HG03060 (cell line): ENCODE results near the gene ABCC11.

ENCODE experiments used
- ATAC-seq: cut with Tn5 transposase; IDR thresholded peaks from one replicate; pipeline ENCODE4 v1.9.1; 2021; ENCODE audit warnings: low read depth, moderate number of reproducible peaks; ENCODE audit not compliant: unreplicated experiment

ABCC11 gene

DNA sequence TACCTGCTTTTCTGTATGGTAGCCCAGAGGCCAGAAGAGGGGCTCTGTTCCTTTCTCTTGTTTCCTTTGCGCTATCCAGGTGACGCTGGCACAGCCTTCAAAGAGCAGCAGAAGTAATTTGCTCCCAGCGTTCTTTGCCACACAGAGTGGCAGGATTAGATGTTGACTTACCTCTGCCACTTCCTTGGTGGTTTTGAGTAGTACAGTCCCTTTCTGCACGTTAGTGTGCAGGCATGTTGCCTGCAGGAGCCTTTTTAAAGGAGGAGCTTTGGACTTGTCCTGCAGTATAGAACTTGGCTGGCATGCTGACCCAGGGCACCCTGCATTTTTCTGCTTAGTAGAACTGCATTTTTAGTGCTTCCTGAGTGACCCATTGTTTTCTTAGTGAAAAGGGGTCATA lies at the start of gene ABCC11:
TSS of gene ABCC11 (minus strand) at position 229 of the 400 bp plus-strand sequence. CDS start 15,618 bp downstream, outside the sequence.
- no peak for ATAC-seq

DNA sequence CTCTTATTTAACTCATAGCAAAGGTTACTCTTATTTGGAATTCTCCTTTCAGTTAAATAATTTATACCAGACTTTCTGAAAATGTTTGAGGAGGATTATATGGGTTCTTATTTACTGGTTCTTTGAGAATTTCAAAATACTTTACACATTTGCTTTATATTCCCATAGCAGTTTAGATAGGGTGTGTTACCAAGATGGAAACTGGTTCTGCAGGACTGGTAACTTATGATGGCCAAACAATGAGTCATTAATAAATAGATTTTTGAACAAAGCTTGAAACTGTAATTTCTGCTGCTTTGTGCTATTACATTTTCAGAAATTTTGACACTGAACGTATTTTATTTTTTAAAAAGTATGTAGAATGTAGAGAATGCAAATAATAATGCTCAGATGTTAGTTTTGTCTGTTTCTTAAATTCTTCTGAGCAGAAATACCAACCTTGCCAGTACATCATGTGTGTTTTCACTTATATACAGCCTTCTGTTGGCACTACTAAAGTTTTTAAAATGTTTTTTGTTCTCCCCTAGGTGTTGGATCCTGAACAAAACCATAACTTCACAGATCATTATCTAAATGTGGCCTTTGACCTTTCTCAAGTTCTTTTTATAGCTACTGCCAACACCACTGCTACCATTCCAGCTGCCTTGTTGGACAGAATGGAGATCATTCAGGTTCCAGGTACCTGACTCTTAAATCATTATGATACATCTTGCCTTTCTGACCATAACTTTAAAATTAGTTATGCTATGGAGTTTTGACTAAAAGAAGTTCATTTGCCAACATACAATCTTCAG lies 48.3 kb upstream of the ABCC11 start:
- ATAC-seq = no peak

DNA sequence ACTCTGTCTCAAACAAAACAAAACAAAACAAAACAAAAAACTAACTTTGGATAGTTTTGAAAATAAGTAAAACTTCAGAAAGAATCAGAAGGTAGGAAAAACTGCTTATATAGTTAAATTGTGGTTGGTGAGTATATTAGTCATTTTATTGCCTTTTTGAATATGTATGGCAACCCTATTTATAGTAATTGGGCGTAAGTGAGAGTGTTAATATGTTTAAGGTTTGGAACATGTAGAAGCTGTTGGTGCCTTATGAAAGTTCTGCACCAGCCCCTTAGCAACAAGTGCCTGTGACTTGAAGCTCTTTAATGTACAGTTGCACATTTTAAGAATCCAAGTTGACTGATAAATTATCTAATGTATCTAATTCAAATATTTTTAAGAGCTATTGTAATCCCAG lies 47.4 kb upstream of the ABCC11 start:
- ATAC-seq = no peak

- ATAC-seq = no peak
Observed at GRCh38 chr16:48292452-48292851, 45.1 kb upstream of the ABCC11 start.

DNA sequence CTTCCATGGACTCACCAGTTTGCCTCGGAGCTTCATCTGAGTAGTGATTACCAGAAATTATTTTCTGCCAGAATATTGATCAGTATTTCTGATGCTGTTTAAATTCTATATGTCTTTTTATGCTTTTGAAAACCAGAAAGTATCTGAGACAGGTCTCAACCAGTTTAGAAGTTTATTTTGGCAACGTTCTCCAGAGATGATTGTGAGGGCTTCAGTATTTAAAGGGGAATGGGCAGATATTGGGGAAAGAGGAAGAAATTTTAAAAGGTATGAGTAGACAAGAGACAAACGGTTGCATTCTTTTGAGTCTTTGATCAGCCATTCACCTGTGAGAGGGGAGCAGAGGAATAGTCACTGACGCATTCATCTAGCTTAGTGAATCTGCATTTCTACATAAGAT lies 44.4 kb upstream of the ABCC11 start:
- ATAC-seq = no peak

DNA sequence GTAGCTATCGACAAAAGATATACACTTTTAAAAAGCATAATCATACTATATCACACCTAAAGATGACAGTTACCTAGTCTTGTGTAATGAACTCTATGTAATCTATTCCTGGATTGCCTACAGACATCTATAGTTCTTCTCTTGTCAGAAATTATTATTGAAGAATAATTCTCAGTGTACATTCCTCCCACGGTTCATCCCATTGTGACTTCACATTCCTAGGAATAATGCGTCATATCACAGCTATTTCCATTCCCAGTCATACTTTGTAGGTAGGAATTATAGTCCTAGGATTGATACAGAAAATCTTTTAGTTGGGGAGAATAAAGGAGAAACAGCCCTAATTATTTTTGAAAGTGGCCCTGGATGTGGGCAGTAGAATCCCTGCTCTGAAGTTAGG lies 44.0 kb upstream of the ABCC11 start:
- no peak for ATAC-seq

- no peak for ATAC-seq
Observed at GRCh38 chr16:48287239-48287638, 39.9 kb upstream of the ABCC11 start.

GRCh38 chr16:48284772-48285409 lies 37.6 kb upstream of the ABCC11 start:
- no peak for ATAC-seq

DNA sequence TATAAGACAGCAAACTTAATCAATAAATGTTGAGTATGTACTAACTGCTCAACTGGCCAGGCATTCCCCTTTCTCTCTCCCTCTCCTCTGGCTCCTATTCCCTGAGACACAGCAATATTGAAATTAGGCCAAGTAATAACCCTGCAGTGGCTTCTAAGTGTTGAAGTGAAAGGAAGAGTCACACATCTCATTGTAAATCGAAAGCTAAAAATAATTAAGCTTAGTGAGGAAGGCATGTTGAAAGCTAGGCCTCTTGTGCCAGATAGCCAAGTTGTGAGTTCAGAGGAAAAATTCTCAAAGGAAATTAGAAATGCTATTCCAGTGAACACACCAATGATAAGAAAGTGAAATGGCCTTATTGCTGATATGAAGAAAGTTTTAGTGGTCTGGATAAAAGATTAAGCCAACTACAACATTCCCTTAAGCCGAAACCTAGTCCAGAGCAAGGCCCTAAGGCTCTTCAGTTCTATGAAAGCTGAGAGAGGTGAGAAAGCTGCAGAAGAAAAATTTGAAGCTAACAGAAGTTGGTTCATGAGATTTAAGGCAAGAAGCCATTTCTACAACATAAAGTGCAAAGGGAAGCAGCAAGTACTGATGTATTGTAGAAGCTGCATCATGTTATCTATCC lies 35.4 kb upstream of the ABCC11 start:
- ATAC-seq = no peak

- ATAC-seq = no peak
Observed at GRCh38 chr16:48280546-48280945, 33.2 kb upstream of the ABCC11 start.

GRCh38 chr16:48279199-48279598 lies 31.9 kb upstream of the ABCC11 start:
- no peak for ATAC-seq

DNA sequence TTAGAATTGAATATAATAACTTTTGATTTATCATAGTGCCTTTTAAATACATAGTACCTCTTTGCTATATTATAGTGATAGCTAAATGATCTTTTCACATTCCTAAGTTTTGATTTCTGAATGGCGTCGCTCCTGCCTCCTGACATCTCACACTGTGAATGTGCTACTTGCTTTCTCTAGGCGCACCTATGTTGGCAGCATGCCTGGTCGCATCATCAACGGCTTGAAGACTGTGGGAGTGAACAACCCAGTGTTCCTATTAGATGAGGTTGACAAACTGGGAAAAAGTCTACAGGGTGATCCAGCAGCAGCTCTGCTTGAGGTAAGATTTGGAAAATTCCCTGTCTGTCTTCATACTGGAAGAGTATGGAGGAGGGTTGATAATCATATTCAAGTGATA lies 29.8 kb upstream of the ABCC11 start:
- no peak for ATAC-seq

- no peak for ATAC-seq
Observed at GRCh38 chr16:48276102-48276501, 28.8 kb upstream of the ABCC11 start.

GRCh38 chr16:48274476-48274875 lies 27.1 kb upstream of the ABCC11 start:
- ATAC-seq = no peak

DNA sequence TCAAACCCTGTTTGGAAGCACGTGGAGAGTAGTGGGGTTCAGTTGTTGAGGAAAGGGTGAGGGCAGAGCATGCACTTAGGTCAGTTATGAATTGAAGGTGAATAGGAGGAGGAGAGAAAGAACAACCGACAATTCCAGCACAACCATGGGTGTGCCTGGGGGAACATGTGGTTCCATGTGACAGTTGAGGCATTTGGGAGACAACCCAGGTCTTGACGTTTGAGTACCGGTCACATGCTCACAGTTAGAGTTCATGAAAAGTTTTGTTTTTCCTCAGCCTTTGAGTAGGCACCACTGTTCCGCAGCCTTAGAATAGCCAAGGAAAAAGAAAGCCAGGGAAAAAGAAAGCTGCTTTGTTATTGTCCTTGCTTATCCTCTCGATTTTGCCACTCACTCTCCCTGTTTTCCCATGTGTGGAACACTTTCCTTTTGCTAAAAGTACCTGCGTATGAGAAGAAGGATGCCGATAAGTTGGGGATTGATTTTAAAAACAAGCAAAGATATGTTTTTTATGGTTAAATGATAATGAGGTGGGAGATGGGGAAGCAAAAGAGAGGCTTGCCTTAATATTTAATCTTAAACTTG lies 25.6 kb upstream of the ABCC11 start:
- no peak for ATAC-seq

DNA sequence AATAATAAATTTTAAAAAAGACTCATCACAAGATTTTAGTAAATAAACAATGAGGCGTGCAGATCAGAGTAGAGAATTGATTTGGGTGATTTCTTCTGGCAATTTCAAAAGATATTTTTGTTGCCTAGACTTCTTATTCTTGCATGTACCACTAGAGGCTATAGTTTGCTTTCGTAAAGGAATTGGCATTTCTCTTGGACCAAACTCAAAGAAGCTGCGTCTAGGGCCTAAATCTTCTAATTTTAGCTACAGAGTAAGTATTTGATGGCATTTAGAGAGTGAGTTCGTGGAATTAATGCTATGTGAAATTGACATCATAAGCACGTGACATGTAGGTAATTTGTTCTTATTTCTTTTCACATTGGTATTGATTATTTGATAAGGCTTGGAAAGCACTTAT lies 24.4 kb upstream of the ABCC11 start:
- ATAC-seq = no peak

DNA sequence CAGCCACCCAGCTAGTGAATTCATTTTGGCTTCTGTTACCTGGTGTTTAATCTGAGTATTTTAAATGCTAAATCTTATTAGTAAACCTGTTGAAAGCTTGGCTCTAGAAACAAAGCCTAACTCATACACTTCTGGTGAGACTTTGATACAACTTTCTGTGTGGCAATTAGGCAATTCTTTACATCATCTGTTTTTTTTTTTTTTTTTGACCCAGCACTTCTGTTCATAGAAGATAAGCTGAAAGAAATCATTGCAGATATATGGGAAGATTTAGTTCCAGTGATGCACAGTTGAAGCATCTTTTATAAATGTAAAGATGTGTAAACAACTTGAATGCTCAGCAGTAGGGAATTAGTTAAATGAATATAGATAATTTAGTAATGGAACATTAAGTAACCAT lies 21.7 kb upstream of the ABCC11 start:
- no peak for ATAC-seq

DNA sequence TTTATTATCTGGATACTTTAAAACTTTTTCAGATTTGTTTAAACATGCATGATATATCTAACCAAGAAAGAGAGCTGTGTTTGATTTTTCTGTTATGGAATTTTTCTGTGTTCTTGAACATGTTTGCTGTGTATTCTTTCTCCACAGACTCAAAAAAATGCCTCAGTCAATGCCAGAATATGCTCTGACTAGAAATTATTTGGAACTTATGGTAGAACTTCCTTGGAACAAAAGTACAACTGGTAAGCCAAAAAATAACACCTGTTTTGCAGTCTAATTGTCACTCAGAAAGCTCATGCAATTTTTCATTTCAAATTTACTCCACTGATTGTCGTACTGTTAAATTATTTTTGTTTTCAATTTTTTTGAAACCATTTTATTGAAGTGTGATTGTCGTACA lies 15.3 kb upstream of the ABCC11 start:
- no peak for ATAC-seq

GRCh38 chr16:48261569-48261968 lies 14.2 kb upstream of the ABCC11 start:
- ATAC-seq = no peak

GRCh38 chr16:48256579-48257177 lies 9.3 kb upstream of the ABCC11 start:
- no peak for ATAC-seq

DNA sequence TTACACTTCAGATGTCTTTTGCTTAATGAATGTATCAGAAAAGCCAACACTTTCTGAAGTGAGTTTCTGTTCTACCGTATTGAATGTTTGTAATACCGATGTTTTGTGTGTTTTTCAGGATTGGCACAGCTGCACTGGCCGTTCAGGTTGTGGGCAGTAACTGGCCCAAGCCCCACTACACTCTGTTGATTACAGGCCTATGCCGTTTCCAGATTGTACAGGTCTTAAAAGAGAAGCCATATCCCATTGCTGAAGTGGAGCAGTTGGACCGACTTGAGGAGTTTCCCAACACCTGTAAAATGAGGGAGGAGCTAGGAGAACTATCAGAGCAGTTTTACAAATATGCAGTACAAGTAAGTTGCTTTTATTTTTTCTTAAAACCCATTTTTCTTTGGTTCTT lies 4.7 kb upstream of the ABCC11 start:
- no peak for ATAC-seq
